Transverse colon (tissue), 4 donors: ENCODE data around the gene CDH13. TPM values are rescaled to one million over a fixed set of nuclear protein-coding genes. Genes with fewer than 3 reads are reported as not detected.
A peak's percentile ranks its signal among the peaks of the same experiment; 100 is the strongest.

Experiments
- DNase-seq: peaks from one replicate; pipeline ENCODE4 v3.0.0-alpha.2; 2019
- H3K27ac ChIP-seq, 4 donors: fragments of 200-600 bp; sonication (generic); 2 replicates each; pipeline ENCODE4 v1.5.1; 2016 to 2018; ENCODE audit warnings: inconsistent platforms in 4 of 4
- H3K27me3 ChIP-seq: fragments of 200-600 bp; sonication (generic); 2 replicates; pipeline ENCODE4 v1.5.1; 2017; ENCODE audit warnings: inconsistent platforms
- H3K36me3 ChIP-seq, 4 donors: fragments of 200-600 bp; sonication (generic); 2 replicates each; pipeline ENCODE4 v1.5.1; 2017 to 2019; ENCODE audit warnings: inconsistent platforms in 4 of 4
- H3K4me1 ChIP-seq, 4 donors: fragments of 200-600 bp; sonication (generic); 2 replicates each; pipeline ENCODE4 v1.5.1; 2017 to 2020; ENCODE audit warnings: inconsistent platforms in 4 of 4
- H3K4me3 ChIP-seq, 4 donors: fragments of 200-600 bp; sonication (generic); 1 replicate in 1 of 4; 2 replicates in 3 of 4; pipeline versions ENCODE4 v1.5.1 to v1.6.1; 2017 to 2019; ENCODE audit warnings: inconsistent platforms in 4 of 4
- H3K9me3 ChIP-seq, 2 donors: fragments of 200-600 bp; sonication (generic); 2 replicates each; pipeline ENCODE4 v1.5.1; 2017 to 2019; ENCODE audit warnings: inconsistent platforms in 2 of 2
- EP300 ChIP-seq: sonication (generic); formaldehyde crosslinking; IDR thresholded peaks from one replicate; pipeline ENCODE4 v1.6.1; 2017; ENCODE audit warnings: antibody characterized with exemption, low read depth
- POLR2A ChIP-seq: fragments of 450-650 bp; IDR thresholded peaks from one replicate; pipeline ENCODE4 v1.6.1; 2016; ENCODE audit warnings: antibody characterized with exemption, mild to moderate bottlenecking, moderate library complexity
- POLR2AphosphoS5 ChIP-seq, 3 donors: sonication (generic); formaldehyde crosslinking; IDR thresholded peaks; one replicate each; pipeline ENCODE4 v1.6.1; 2016; ENCODE audit warnings: antibody characterized with exemption in 3 of 3
- WGBS, 2 donors: methylation state at CpG; one replicate each; pipeline ENCODE4 v1.1.5; 2018; ENCODE audit warnings: low coverage in 1 of 2; 5-methylcytosine and 5-hydroxymethylcytosine counted together
- in situ Hi-C, 4 donors: fragments of 200-750 bp; cut with MboI; loops; one replicate each; pipeline versions ENCODE4 v1.15.0 to v1.15.1; 2017; ENCODE audit warnings: low sequenced_read_pairs in 3 of 4, low pct_ligation_motif_present in 1 of 4, low pct_unique_long_range_greater_than_20kb in 1 of 4
- intact Hi-C: fragments of 100-400 bp; cut with DNase I; formaldehyde crosslinking; loops from one replicate; pipeline ENCODE4 v1.15.1; 2023; ENCODE audit warnings: low total_unique reads
- total RNA-seq, 4 donors: library from RNA; depleted of rRNA; stranded (reverse); fragments of >200 nt; gene quantifications; one replicate each; pipeline ENCODE4 v1.1.0, GENCODE V29; 2016
- TF ChIP-seq, protein P1 (sequence below), 5 experiments: fragments of 200-600 bp in 3 of 5; fragments of 450-650 bp in 2 of 5; sonication (generic) in 3 of 5; IDR thresholded peaks; 1 replicate in 2 of 5; 2 replicates in 3 of 5; pipeline ENCODE4 v1.5.1; 2016 to 2017; ENCODE audit warnings: antibody characterized with exemption in 5 of 5, inconsistent platforms in 3 of 5, mild to moderate bottlenecking in 2 of 5, moderate library complexity in 1 of 5

Gene CDH13
- total RNA-seq, 4 donors from 2014 or later: 3.8 to 28.1 (median 5.8) TPM

GRCh38 chr16:82979406-82980111 lies 352.8 kb downstream of the CDH13 start:
- intact Hi-C loops: no loop called here
- Histone ChIP-seq H3K36me3 (no peaks in the 10 kb centered on the region), H3K27me3 (no peaks in the 10 kb centered on the region), H3K4me3 (no peak overlapping the region), H3K9me3 (no peaks in the 10 kb centered on the region), H3K27ac (no peak overlapping the region), H3K4me1 (no peaks in the 10 kb centered on the region)
- TF ChIP-seq EP300 (no peak), POLR2A (no peak), POLR2AphosphoS5 (IDR thresholded peaks at IDR 0.05) (no peak)
- TF ChIP-seq, protein P1, sequence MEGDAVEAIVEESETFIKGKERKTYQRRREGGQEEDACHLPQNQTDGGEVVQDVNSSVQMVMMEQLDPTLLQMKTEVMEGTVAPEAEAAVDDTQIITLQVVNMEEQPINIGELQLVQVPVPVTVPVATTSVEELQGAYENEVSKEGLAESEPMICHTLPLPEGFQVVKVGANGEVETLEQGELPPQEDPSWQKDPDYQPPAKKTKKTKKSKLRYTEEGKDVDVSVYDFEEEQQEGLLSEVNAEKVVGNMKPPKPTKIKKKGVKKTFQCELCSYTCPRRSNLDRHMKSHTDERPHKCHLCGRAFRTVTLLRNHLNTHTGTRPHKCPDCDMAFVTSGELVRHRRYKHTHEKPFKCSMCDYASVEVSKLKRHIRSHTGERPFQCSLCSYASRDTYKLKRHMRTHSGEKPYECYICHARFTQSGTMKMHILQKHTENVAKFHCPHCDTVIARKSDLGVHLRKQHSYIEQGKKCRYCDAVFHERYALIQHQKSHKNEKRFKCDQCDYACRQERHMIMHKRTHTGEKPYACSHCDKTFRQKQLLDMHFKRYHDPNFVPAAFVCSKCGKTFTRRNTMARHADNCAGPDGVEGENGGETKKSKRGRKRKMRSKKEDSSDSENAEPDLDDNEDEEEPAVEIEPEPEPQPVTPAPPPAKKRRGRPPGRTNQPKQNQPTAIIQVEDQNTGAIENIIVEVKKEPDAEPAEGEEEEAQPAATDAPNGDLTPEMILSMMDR (IDR thresholded peaks at IDR 0.05): no peak
- in situ Hi-C loops: no loop called here
- DNase-seq: no peak
- WGBS, 2 donors: 65 to 73% methylated on average over 4 of the region's 4 CpGs

- 64 to 67% methylated on average over 3 of the region's 3 CpGs for WGBS, 2 donors
- Histone ChIP-seq H3K9me3 (no peaks in the 10 kb centered on the region), H3K36me3 (no peaks in the 10 kb centered on the region), H3K4me1 (no peaks in the 10 kb centered on the region), H3K27me3 (no peaks in the 10 kb centered on the region), H3K27ac (no peak overlapping the region), H3K4me3 (no peak overlapping the region)
- in situ Hi-C loops: no loop called here
- intact Hi-C loops: no loop called here
- no peak for DNase-seq
- no peak for TF ChIP-seq POLR2A
Measured at GRCh38 chr16:82980810-82981209, 354.0 kb downstream of the CDH13 start.

GRCh38 chr16:82987767-82988166 lies 361.0 kb downstream of the CDH13 start:
- Histone ChIP-seq H3K27me3 (no peaks in the 10 kb centered on the region), H3K27ac (no peak overlapping the region), H3K36me3 (no peaks in the 10 kb centered on the region), H3K4me1 (peaks cover 0 to 13% (median 6%) of the 10 kb centered on the region in 4 donors), H3K4me3 (no peak overlapping the region), H3K9me3 (no peaks in the 10 kb centered on the region)
- no peak for TF ChIP-seq EP300
- TF ChIP-seq, protein P1 (IDR thresholded peaks at IDR 0.05): no peak
- no peak for TF ChIP-seq POLR2AphosphoS5 (IDR thresholded peaks at IDR 0.05)
- TF ChIP-seq POLR2A: no peak
- 72 to 83% methylated on average over 1 to 3 of the region's 3 CpGs for whole genome bisulfite sequencing, 2 donors
- intact Hi-C loops: no loop called here
- DNase-seq: no peak
- in situ Hi-C loops: no loop called here

GRCh38 chr16:82990155-82990554 lies 363.4 kb downstream of the CDH13 start:
- DNase-seq: no peak
- peaks cover 0 to 13% (median 6%) of the 10 kb centered on the region in 4 donors for H3K4me1 ChIP-seq
- intact Hi-C loops: no loop called here
- H3K4me3 ChIP-seq: no peak overlapping the region
- no peak for TF ChIP-seq POLR2AphosphoS5 (IDR thresholded peaks at IDR 0.05)
- TF ChIP-seq, protein P1 (IDR thresholded peaks at IDR 0.05): no peak
- TF ChIP-seq POLR2A: no peak
- TF ChIP-seq EP300: no peak
- 74 to 85% methylated on average over 2 to 3 of the region's 3 CpGs for WGBS, 2 donors
- no peaks in the 10 kb centered on the region for H3K36me3 ChIP-seq
- no peaks in the 10 kb centered on the region for H3K27me3 ChIP-seq
- H3K9me3 ChIP-seq: no peaks in the 10 kb centered on the region
- in situ Hi-C loops: no loop called here
- H3K27ac ChIP-seq: no peak overlapping the region

GRCh38 chr16:82991410-82991809 lies 364.6 kb downstream of the CDH13 start:
- H3K4me1 ChIP-seq: peaks cover 0 to 18% (median 12%) of the 10 kb centered on the region in 4 donors
- WGBS, 2 donors: 45 to 64% methylated on average over 4 of the region's 4 CpGs
- H3K27ac ChIP-seq: peak overlapping the region; percentile 36 to 64 (median 60)
- H3K27me3 ChIP-seq: no peaks in the 10 kb centered on the region
- DNase-seq: peak; percentile 32
- no peaks in the 10 kb centered on the region for H3K9me3 ChIP-seq
- in situ Hi-C loops: no loop called here
- no peak overlapping the region for H3K4me3 ChIP-seq
- no peak for TF ChIP-seq POLR2A
- peak in 1 of 3 donors; percentile 19 for TF ChIP-seq POLR2AphosphoS5 (IDR thresholded peaks at IDR 0.05)
- TF ChIP-seq, protein P1 (IDR thresholded peaks at IDR 0.05): no peak
- TF ChIP-seq EP300: no peak
- intact Hi-C loops: no loop called here
- H3K36me3 ChIP-seq: no peaks in the 10 kb centered on the region
